ENCODE results near the gene NAPG.
"Not testable (repeated sequence)": the region's sequence is repeated elsewhere in the genome, so short reads cannot be mapped to it uniquely, and the experiment has no call there.

Gene NAPG

DNA sequence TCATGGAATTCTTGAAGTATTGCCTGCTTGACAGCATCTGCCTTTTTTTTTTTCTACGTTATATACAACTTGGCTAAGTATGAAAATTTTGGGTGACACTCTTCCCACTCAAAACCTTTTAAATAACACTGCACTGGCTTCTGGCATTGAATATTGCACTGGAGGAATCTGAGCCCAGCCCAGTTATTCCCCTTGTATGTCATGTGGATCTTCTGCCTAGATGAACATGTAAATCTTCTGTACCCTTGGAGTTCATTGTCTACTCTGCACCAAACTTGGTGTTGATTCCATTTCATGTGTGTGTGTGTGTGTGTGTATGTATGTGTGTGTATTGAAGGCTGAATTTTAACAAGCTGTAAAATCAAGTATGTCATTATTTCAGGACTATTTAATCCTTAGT is 59.4 kb downstream of the NAPG start:
- DNase-seq: no peak

DNA sequence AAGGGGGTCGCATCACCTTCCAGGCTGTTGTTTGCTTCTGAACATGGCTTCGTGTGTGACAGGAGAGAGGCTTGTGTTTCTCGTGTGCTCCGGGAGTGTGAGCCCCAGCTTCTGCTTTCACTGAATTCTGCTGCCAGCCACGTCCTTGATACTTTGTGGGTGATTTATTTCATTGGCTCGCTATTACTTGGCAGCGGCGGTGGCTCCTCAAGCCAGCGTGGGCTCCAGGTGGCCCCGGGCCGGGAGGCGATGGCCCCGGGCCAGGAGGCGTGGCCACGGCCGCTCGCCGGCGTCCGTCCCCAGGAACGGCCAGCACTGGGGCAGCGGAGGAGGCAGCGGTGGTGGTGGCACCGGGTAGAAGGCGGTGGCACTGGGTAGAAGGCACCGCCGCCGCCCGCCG is 63.1 kb downstream of the NAPG start:
- DNase-seq: no peak

DNA sequence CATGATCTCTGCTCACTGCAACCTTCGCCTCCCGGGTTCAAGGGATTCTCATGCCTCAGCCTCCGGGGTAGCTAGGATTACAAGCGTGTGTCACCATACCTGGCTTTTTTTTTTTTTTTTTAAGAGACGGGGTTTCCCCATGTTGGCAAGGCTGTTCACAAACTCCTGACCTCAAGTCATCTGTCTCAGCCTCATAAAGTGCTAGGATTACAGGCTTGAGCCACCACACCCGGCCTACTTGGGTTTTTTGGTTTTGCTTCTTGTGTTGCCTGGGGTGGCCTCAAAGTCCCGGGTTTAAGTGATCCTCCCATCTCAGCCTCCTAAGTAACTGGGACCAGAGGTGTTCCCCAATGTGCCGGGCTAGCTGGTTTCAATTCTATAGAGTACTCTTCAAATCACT is 64.6 kb downstream of the NAPG start:
- DNase-seq: no peak

DNA sequence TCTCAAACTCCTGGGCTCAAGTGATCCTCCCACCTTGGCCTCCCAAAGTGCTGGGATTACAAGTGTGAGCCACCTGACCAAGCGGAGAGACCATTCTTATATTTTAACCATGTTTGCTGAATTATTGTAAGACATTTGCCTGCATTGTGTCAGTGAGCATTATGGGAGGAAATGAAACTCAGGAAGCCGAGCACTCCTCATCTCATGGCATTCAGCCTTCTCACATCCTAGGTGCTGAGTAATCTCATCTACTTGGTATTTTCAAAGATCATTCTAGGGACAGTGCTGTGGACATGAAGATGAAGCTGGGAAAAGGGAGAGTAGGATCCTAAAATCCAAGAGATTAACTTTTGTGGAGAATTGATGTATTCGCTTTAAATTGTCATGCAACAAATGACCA is 66.1 kb downstream of the NAPG start:
- DNase-seq: no peak

DNA sequence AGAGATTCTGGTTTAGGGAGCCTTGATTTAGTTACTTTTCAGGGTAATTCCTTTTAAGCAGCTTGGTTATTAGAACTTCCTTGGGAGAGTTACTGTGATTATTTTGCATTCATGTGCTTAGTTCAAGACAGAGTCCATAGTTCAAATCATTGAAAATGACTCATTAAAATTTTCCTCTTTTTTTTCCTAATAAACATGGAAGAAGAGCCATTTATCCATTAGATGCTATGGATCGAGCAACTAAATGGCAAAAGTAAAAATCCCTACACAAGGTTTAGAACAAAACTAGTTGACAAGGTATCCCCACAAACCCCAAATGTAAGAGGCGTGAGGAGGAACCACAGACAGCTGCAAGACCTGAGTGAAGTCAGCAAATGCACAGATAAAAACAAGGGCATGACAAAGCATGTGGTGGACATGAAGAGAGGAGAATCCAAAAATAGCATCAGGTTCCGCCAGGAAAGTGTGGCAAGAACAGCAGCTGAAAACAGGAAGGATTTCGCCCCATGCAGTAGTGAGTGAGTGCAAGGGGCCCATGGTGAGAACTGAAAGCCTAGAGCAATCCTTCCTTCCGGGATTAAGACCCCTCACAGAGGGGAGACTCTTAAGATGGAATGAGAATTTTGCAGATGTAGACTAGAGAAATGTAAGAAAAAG is 67.7 kb downstream of the NAPG start:
- DNase-seq: not testable (repeated sequence)

DNA sequence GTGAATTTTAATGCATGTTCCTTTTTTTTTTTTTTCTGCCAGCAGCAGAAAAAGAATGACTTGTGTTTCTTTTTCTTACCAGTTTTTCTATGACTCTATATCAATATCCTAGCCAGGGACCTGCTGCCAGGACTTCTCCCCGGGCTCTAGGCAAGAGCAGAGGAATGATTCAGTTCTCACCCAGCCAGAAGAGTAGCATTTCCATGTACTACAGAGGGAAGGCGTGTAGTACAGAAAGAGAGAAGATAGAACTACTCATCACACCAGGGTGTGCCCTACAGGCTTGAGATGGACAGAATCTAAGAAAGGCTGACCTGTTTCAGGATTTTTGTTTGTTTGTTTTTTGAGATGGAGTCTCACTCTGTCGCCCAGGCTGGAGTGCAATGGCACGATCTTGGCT is 70.1 kb downstream of the NAPG start:
- not testable (repeated sequence) for DNase-seq

DNA sequence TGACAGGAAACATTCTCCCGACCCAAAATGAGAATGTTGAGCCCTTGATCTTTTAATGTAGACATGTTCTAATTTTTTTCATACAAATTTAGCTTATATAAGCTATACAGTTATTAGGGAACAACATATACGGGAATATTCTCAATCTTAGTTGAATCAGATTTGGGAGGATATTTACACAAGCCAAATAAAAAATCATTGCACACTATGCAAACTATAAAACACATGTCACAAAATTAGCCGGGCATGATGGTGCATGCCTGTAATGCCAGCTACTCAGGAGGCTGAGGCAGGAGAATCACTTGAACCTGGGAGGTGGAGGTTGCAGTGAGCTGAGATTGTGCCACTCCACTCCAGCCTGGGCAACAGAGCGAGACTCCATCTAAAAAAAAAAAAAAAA is 71.9 kb downstream of the NAPG start:
- not testable (repeated sequence) for DNase-seq

DNA sequence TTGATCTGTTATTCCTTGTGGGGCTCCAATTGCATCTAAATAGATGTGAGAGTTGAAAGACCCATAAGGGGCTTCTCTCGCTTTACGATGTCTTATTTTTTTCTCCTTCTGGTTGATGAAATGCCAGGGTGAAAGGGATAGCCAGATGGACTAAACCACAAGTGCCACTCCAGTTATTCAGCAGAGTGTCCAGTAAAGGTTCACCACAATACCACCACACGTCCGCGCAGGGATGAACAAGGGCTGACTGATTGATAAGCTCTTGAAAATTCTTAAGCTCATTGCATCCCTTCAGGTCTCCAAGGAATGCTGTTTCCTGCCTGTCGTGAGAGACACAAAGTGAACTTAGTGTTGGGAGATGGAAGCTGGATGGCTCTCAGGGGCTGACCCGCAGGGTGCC is 74.9 kb downstream of the NAPG start:
- not testable (repeated sequence) for DNase-seq
